Neural crest cell (in vitro differentiated cells): ENCODE measurements around the gene SPACA6. TPM values are rescaled to one million over a fixed set of nuclear protein-coding genes. Genes with fewer than 3 reads are reported as not detected.
"Not testable (repeated sequence)": the region's sequence is repeated elsewhere in the genome, so short reads cannot be mapped to it uniquely, and the experiment has no call there.

Experiments
- DNase-seq: peaks from one replicate; pipeline ENCODE4 v3.0.0; 2021; ENCODE audit warnings: low read depth, mixed read lengths, low spot score
- H3K27ac Mint-ChIP-seq: one replicate; pipeline ENCODE4 v1.8.0; 2021; ENCODE audit warnings: mild to moderate bottlenecking, mixed read lengths; ENCODE audit not compliant: unreplicated experiment
- H3K27me3 Mint-ChIP-seq: 2 replicates; pipeline ENCODE4 v1.8.0; 2021; ENCODE audit warnings: low read depth, mild to moderate bottlenecking, mixed read lengths
- H3K36me3 Mint-ChIP-seq: 2 replicates; pipeline ENCODE4 v1.8.0; 2021; ENCODE audit warnings: low read depth, mild to moderate bottlenecking, mixed read lengths
- H3K4me1 Mint-ChIP-seq: 2 replicates; pipeline ENCODE4 v1.8.0; 2021; ENCODE audit warnings: mixed read lengths
- H3K4me3 Mint-ChIP-seq: one replicate; pipeline ENCODE4 v1.8.0; 2021; ENCODE audit warnings: mild to moderate bottlenecking, mixed read lengths
- H3K9me3 Mint-ChIP-seq: 2 replicates; pipeline ENCODE4 v1.8.0; 2021; ENCODE audit warnings: mixed read lengths
- long read RNA-seq: library from polyadenylated mRNA; unstranded; transcript quantifications from one replicate; pipeline ENCODE4 v2.0.0, GENCODE V29; 2020
- total RNA-seq: library from RNA; stranded (reverse); gene quantifications from 2 replicates; pipeline ENCODE4 v1.2.1, GENCODE V29; 2021
- TF ChIP-seq, protein P1 (sequence below): fragments of 200-600 bp; sonication (generic); conservative IDR thresholded peaks from 2 replicates; pipeline ENCODE4 v1.5.0; 2021; ENCODE audit warnings: antibody characterized with exemption, mild to moderate bottlenecking

The SPACA6 gene, protein sequence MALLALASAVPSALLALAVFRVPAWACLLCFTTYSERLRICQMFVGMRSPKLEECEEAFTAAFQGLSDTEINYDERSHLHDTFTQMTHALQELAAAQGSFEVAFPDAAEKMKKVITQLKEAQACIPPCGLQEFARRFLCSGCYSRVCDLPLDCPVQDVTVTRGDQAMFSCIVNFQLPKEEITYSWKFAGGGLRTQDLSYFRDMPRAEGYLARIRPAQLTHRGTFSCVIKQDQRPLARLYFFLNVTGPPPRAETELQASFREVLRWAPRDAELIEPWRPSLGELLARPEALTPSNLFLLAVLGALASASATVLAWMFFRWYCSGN
- 3.0 and 4.2 TPM in 2 replicates for total RNA-seq
- long read RNA-seq: 0 reads

DNA sequence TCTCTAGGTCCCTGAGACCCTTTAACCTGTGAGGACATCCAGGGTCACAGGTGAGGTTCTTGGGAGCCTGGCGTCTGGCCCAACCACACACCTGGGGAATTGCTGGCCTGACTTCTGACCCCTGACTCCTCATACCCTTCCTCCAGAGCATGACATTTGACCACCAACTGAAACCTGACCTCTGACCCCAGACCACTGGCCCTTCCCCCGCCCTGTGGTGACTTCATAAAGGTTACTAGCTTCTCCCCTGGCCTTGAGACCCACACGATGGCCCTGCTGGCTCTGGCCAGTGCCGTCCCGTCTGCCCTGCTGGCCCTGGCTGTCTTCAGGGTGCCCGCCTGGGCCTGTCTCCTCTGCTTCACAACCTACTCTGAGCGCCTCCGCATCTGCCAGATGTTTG, at the start of gene SPACA6:
Gene SPACA6 (plus strand): TSS at position 71 of the 400 bp plus-strand sequence. CDS start 197 bp downstream, at position 268.
- Mint-ChIP-seq H3K27ac (no peak within 1 kb of the TSS), H3K4me3 (peak within 1 kb of the TSS; percentile 82), H3K4me1 (peaks cover 23% of the 10 kb centered on the region), H3K36me3 (no peaks in the 10 kb centered on the region), H3K27me3 (peaks cover 15% of the 10 kb centered on the region), H3K9me3 (no peaks in the 10 kb centered on the region)
- DNase-seq: no peak
- TF ChIP-seq, protein P1, sequence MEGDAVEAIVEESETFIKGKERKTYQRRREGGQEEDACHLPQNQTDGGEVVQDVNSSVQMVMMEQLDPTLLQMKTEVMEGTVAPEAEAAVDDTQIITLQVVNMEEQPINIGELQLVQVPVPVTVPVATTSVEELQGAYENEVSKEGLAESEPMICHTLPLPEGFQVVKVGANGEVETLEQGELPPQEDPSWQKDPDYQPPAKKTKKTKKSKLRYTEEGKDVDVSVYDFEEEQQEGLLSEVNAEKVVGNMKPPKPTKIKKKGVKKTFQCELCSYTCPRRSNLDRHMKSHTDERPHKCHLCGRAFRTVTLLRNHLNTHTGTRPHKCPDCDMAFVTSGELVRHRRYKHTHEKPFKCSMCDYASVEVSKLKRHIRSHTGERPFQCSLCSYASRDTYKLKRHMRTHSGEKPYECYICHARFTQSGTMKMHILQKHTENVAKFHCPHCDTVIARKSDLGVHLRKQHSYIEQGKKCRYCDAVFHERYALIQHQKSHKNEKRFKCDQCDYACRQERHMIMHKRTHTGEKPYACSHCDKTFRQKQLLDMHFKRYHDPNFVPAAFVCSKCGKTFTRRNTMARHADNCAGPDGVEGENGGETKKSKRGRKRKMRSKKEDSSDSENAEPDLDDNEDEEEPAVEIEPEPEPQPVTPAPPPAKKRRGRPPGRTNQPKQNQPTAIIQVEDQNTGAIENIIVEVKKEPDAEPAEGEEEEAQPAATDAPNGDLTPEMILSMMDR: no peak

DNA sequence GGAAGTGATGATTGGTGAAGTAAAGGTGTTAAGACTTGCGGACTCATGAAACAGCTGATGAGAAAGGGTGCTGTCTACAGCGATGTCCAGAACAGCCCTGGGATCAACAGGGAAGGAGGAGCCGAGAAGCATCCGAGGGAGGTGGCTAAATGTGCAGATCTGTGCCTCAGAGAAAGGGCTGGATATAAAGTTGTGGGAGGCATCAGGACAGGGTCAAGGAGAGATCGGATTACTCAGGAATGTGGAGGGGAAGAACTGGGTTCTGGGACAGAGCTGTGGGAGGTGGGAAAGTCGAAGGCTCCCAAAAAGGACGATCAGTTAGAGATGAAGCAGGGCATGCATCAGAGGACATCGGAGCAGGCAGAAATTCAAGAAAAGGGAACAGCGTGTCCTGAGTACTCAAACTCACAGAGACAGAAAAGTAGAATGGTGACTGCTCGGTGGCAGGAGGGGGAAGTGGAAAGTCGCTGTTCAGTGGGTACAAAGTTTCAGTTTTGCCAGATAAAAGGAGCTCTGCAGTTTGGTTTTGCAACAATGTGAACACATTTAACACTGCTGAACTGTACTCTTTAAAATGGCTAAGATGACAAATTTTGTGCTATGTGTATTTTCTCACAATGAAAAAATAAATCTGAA, 48.4 kb upstream of the SPACA6 start:
- Mint-ChIP-seq H3K27me3 (peaks cover 60% of the 10 kb centered on the region), H3K36me3 (no peaks in the 10 kb centered on the region), H3K4me3 (no peak overlapping the region), H3K27ac (peak overlapping the region; percentile 7), H3K9me3 (no peaks in the 10 kb centered on the region), H3K4me1 (no peaks in the 10 kb centered on the region)
- DNase-seq: no peak
- TF ChIP-seq, protein P1: no peak

DNA sequence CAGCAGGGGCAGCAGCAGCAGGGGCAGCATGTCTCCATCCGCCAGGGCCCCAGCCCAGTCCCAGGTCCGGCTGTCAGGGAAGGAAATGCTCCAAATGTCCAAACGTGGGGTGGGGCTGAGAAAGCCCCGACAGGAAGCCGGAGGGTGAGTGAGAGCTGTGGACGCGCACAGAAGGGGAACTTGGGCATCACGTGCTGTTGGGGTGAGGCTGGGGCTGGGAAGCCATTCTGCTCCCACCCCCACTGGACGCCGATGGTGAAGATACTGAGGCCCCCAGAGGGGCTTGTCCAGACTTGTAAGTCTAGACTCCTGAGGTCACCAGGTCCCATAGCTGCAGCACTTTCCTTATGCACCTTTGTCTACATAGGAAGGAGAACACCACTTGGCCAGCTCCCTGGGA, 46.4 kb upstream of the SPACA6 start, which contains the start of gene SIGLEC14:
Gene SIGLEC14 (minus strand): TSS at position 96 of the 400 bp plus-strand sequence. CDS start 66 bp downstream, at position 30.
- not testable (repeated sequence) for H3K9me3 Mint-ChIP-seq, DNase-seq, H3K27ac Mint-ChIP-seq, H3K36me3 Mint-ChIP-seq, H3K4me3 Mint-ChIP-seq, H3K4me1 Mint-ChIP-seq
- H3K27me3 Mint-ChIP-seq: peaks cover 57% of the 10 kb centered on the region

DNA sequence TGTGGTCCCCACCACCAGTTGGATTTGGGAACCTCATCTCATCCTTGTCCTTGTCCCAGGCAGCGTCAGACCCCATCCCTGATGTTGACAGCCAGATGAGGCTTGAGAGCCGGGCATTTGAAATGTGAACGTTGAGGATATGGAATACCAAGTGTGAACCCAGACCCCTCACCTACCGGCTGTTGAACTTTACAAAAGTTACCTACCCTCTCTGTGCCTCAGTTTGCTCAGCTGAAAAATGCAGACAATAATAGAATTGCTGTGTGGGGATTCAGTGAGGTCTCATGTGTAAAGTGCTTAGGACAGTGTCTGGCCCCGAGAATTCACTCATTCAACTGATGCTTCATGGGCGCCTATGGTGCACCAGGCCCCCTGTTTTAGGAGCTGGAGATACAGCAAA, 45.8 kb upstream of the SPACA6 start:
- peaks cover 56% of the 10 kb centered on the region for H3K27me3 Mint-ChIP-seq
- H3K27ac Mint-ChIP-seq: no peak overlapping the region
- H3K9me3 Mint-ChIP-seq: no peaks in the 10 kb centered on the region
- DNase-seq: no peak
- no peaks in the 10 kb centered on the region for H3K4me1 Mint-ChIP-seq
- H3K36me3 Mint-ChIP-seq: no peaks in the 10 kb centered on the region
- TF ChIP-seq, protein P1: no peak
- H3K4me3 Mint-ChIP-seq: no peak overlapping the region

DNA sequence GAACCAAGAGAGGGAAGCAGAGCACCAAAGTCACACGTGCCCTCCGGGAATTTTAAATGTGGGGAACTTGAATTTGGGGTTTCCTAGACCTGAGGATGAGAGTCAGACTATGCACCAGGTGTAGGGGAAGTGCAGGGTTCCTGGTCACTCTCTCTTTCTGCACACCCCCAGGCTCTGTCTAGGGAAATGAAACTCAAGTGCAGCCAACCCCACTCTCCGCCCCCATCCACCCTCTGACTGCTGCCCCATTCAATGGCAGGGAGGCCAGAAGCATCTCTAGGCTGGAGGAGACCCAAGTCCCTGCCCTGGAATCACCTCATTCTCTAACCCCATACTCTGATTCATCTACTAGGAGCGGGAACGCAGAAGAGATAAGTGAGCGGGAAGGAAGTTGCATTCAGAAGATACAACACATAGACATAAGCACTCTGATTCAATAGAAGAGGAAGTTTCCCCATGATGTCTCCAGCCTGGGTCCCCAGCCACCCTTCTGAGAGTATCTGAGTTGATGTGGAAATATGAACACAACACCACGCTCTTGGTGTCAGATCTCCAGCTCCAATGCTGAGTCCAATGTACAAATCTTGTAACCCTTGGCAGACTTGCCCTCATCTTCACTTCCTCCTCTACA, 41.8 kb upstream of the SPACA6 start:
- TF ChIP-seq, protein P1: no peak
- Mint-ChIP-seq H3K9me3 (no peaks in the 10 kb centered on the region), H3K36me3 (no peaks in the 10 kb centered on the region), H3K27ac (no peak overlapping the region), H3K4me1 (no peaks in the 10 kb centered on the region), H3K4me3 (no peak overlapping the region), H3K27me3 (peaks cover 52% of the 10 kb centered on the region)
- DNase-seq: no peak
